Activated CD4-positive, alpha-beta memory T cell treated with anti-CD3 and anti-CD28 coated beads, Interleukin-2, amount 10 ng/mL, durations not matched to agents 7 days and 5 days (primary cell): Measurements from ENCODE around the gene GNB3. TPM values are rescaled to one million over a fixed set of nuclear protein-coding genes. Genes with fewer than 3 reads are reported as not detected.

Experiments
- CTCF ChIA-PET: fragments of 350-600 bp; sonication (Branson Sonifier 250); formaldehyde crosslinking; loops from one replicate; lab custom pipeline; 2021; ENCODE audit warnings: antibody characterized with exemption, inconsistent platforms; lab: Charles Lee
- POLR2A ChIA-PET: fragments of 350-600 bp; sonication (Branson Sonifier 250); formaldehyde crosslinking; loops from one replicate; lab custom pipeline; 2021; ENCODE audit warnings: antibody characterized with exemption; lab: Charles Lee
- DNase-seq: peaks from one replicate; pipeline ENCODE4 v3.0.0-alpha.2; 2020
- H3K27ac Mint-ChIP-seq: one replicate; pipeline ENCODE4 v1.8.0; 2021; ENCODE audit warnings: mild to moderate bottlenecking, mixed read lengths
- H3K27me3 Mint-ChIP-seq: one replicate; pipeline ENCODE4 v1.8.0; 2021; ENCODE audit warnings: mixed read lengths
- H3K36me3 Mint-ChIP-seq: one replicate; pipeline ENCODE4 v1.8.0; 2021; ENCODE audit warnings: low read depth, mixed read lengths
- H3K4me1 Mint-ChIP-seq: one replicate; pipeline ENCODE4 v1.8.0; 2021; ENCODE audit warnings: mixed read lengths
- H3K4me3 Mint-ChIP-seq: one replicate; pipeline ENCODE4 v1.8.0; 2021; ENCODE audit warnings: mild to moderate bottlenecking, mixed read lengths
- H3K9me3 Mint-ChIP-seq: one replicate; pipeline ENCODE4 v1.8.0; 2021; ENCODE audit warnings: mixed read lengths
- total RNA-seq, 2 experiments: library from RNA; stranded (reverse); gene quantifications; one replicate each; pipeline ENCODE4 v1.2.3, GENCODE V29; 2021

GNB3 gene
- total RNA-seq, 2 experiments from 2014 or later, result not detected

GRCh38 chr12:6830999-6831398 is 9.7 kb upstream of the GNB3 start:
- H3K36me3 Mint-ChIP-seq, result no peaks in the 10 kb centered on the region
- H3K27me3 Mint-ChIP-seq, result peaks cover 58% of the 10 kb centered on the region
- ChIA-PET POLR2A (interaction anchor here (1.3 to 8.4 kb wide), 5 partner anchors 9 to 41 kb away, joined by 3 to 53 read pairs (median 3); partner anchors contain the start of genes CD4, CDCA3, GNB3 and TPI1), CTCF (interaction anchor here (1.0 to 2.0 kb wide), 3 partner anchors 18 to 78 kb away, joined by 3 to 5 read pairs (median 4); partner anchors contain the start of genes CD4 and MLF2)
- peaks cover 25% of the 10 kb centered on the region for H3K4me1 Mint-ChIP-seq
- no peak for DNase-seq
- no peaks in the 10 kb centered on the region for H3K9me3 Mint-ChIP-seq
- no peak overlapping the region for H3K27ac Mint-ChIP-seq
- no peak overlapping the region for H3K4me3 Mint-ChIP-seq

- Mint-ChIP-seq H3K4me3 (no peak overlapping the region), H3K36me3 (no peaks in the 10 kb centered on the region), H3K27me3 (peaks cover 52% of the 10 kb centered on the region), H3K4me1 (peaks cover 25% of the 10 kb centered on the region), H3K27ac (no peak overlapping the region), H3K9me3 (no peaks in the 10 kb centered on the region)
- ChIA-PET POLR2A (interaction anchor here (0.7 to 8.4 kb wide), 5 partner anchors 9 to 79 kb away, joined by 3 to 53 read pairs (median 3); partner anchors contain the start of genes CD4, CDCA3, GNB3 and MLF2), CTCF (interaction anchor here (0.7 to 2.0 kb wide), 3 partner anchors 11 to 78 kb away, joined by 3 to 5 read pairs (median 4); partner anchors contain the start of gene MLF2)
- DNase-seq, result no peak
Observed at GRCh38 chr12:6831450-6831995, 9.2 kb upstream of the GNB3 start.

- no peak overlapping the region for H3K27ac Mint-ChIP-seq
- H3K36me3 Mint-ChIP-seq, result no peaks in the 10 kb centered on the region
- H3K9me3 Mint-ChIP-seq, result no peaks in the 10 kb centered on the region
- CTCF ChIA-PET, result interaction anchor here (0.7 to 3.4 kb wide), 5 partner anchors 10 to 211 kb away, joined by 3 to 31 read pairs (median 4); partner anchors contain the start of gene MLF2
- H3K4me3 Mint-ChIP-seq, result no peak overlapping the region
- POLR2A ChIA-PET, result interaction anchor here (0.7 to 8.4 kb wide), 4 partner anchors 11 to 79 kb away, joined by 3 to 53 read pairs (median 6); partner anchors contain the start of genes CD4, CDCA3, MLF2 and USP5
- H3K27me3 Mint-ChIP-seq, result peaks cover 46% of the 10 kb centered on the region
- peaks cover 25% of the 10 kb centered on the region for H3K4me1 Mint-ChIP-seq
- DNase-seq, result no peak
Observed at GRCh38 chr12:6832125-6832524, 8.6 kb upstream of the GNB3 start.

GRCh38 chr12:6833189-6833890 is 7.4 kb upstream of the GNB3 start:
- peaks cover 17% of the 10 kb centered on the region for H3K4me1 Mint-ChIP-seq
- ChIA-PET POLR2A (interaction anchor here (0.7 to 8.4 kb wide), 10 partner anchors 10 to 340 kb away, joined by 3 to 53 read pairs (median 4); partner anchors contain the start of genes CD4, CDCA3, MLF2 and MRPL51), CTCF (interaction anchor here (0.7 to 3.9 kb wide), 14 partner anchors 9 to 212 kb away, joined by 3 to 35 read pairs (median 4); partner anchors contain the start of genes CD4, CDCA3, MLF2 and USP5)
- peaks cover 38% of the 10 kb centered on the region for H3K27me3 Mint-ChIP-seq
- DNase-seq, result no peak
- H3K27ac Mint-ChIP-seq, result no peak overlapping the region
- no peaks in the 10 kb centered on the region for H3K36me3 Mint-ChIP-seq
- no peaks in the 10 kb centered on the region for H3K9me3 Mint-ChIP-seq
- H3K4me3 Mint-ChIP-seq, result no peak overlapping the region

GRCh38 chr12:6834254-6834653 is 6.5 kb upstream of the GNB3 start:
- H3K4me3 Mint-ChIP-seq, result no peak overlapping the region
- ChIA-PET CTCF (interaction anchor here (0.5 to 3.9 kb wide), 17 partner anchors 9 to 232 kb away, joined by 3 to 35 read pairs (median 6); partner anchors contain the start of genes CD4, CDCA3, GPR162 and MLF2), POLR2A (interaction anchor here (1.0 to 8.4 kb wide), 8 partner anchors 9 to 126 kb away, joined by 3 to 53 read pairs (median 4); partner anchors contain the start of genes CDCA3, MLF2, TPI1 and USP5)
- H3K27me3 Mint-ChIP-seq, result peaks cover 33% of the 10 kb centered on the region
- DNase-seq, result no peak
- peaks cover 12% of the 10 kb centered on the region for H3K4me1 Mint-ChIP-seq
- H3K27ac Mint-ChIP-seq, result no peak overlapping the region
- no peaks in the 10 kb centered on the region for H3K36me3 Mint-ChIP-seq
- H3K9me3 Mint-ChIP-seq, result no peaks in the 10 kb centered on the region

GRCh38 chr12:6834873-6835272 is 5.9 kb upstream of the GNB3 start:
- no peak overlapping the region for H3K27ac Mint-ChIP-seq

GRCh38 chr12:6836851-6837250 is 3.9 kb upstream of the GNB3 start:
- CTCF ChIA-PET, result interaction anchor here (0.8 to 3.9 kb wide), 11 partner anchors 8 to 113 kb away, joined by 3 to 35 read pairs (median 7); partner anchors contain the start of genes CDCA3, COPS7A, MLF2 and USP5
- H3K9me3 Mint-ChIP-seq, result no peaks in the 10 kb centered on the region
- peaks cover 9% of the 10 kb centered on the region for H3K4me1 Mint-ChIP-seq
- no peaks in the 10 kb centered on the region for H3K36me3 Mint-ChIP-seq
- POLR2A ChIA-PET, result interaction anchor here (2.6 to 8.4 kb wide), 2 partner anchors 15 to 84 kb away, joined by 9 to 53 read pairs; partner anchors contain the start of genes CDCA3, MLF2 and USP5
- no peak overlapping the region for H3K27ac Mint-ChIP-seq
- peaks cover 8% of the 10 kb centered on the region for H3K27me3 Mint-ChIP-seq
- H3K4me3 Mint-ChIP-seq, result no peak overlapping the region
- DNase-seq, result no peak

More at GRCh38 chr12:6834873-6835272, 5.9 kb upstream of the GNB3 start:
- POLR2A ChIA-PET, result interaction anchor here (1.0 to 8.4 kb wide), 5 partner anchors 8 to 126 kb away, joined by 3 to 53 read pairs (median 4); partner anchors contain the start of genes CDCA3, MLF2 and USP5
- Mint-ChIP-seq H3K36me3 (no peaks in the 10 kb centered on the region), H3K9me3 (no peaks in the 10 kb centered on the region), H3K27me3 (peaks cover 26% of the 10 kb centered on the region), H3K4me1 (peaks cover 9% of the 10 kb centered on the region), H3K4me3 (no peak overlapping the region)
- CTCF ChIA-PET, result interaction anchor here (0.9 to 3.9 kb wide), 19 partner anchors 9 to 232 kb away, joined by 3 to 35 read pairs (median 7); partner anchors contain the start of genes CD4, CDCA3, COPS7A and GPR162
- no peak for DNase-seq

- no peaks in the 10 kb centered on the region for H3K36me3 Mint-ChIP-seq
- H3K9me3 Mint-ChIP-seq, result no peaks in the 10 kb centered on the region
- peaks cover 9% of the 10 kb centered on the region for H3K4me1 Mint-ChIP-seq
- no peak overlapping the region for H3K4me3 Mint-ChIP-seq
- ChIA-PET POLR2A (interaction anchor here (2.6 to 8.4 kb wide), 2 partner anchors 14 to 85 kb away, joined by 9 to 53 read pairs; partner anchors contain the start of genes CDCA3, MLF2 and USP5), CTCF (interaction anchor here (0.8 to 3.9 kb wide), 6 partner anchors 11 to 84 kb away, joined by 3 to 35 read pairs (median 8); partner anchors contain the start of genes CDCA3, MLF2 and USP5)
- peaks cover 4% of the 10 kb centered on the region for H3K27me3 Mint-ChIP-seq
- no peak overlapping the region for H3K27ac Mint-ChIP-seq
- DNase-seq, result no peak
Observed at GRCh38 chr12:6837370-6838060, 3.2 kb upstream of the GNB3 start.

GRCh38 chr12:6838854-6839253 is 1.9 kb upstream of the GNB3 start:
- H3K36me3 Mint-ChIP-seq, result no peaks in the 10 kb centered on the region
- ChIA-PET POLR2A (interaction anchor here (1.4 to 2.5 kb wide), 3 partner anchors 9 to 13 kb away, joined by 5 to 19 read pairs (median 7); partner anchors contain the start of genes CDCA3, P3H3 and USP5), CTCF (interaction anchor here (0.6 to 1.1 kb wide), 3 partner anchors 13 to 179 kb away, joined by 3 to 4 read pairs (median 3); partner anchors contain the start of genes LPCAT3 and USP5)
- peaks cover 2% of the 10 kb centered on the region for H3K27me3 Mint-ChIP-seq
- H3K9me3 Mint-ChIP-seq, result no peaks in the 10 kb centered on the region
- H3K4me1 Mint-ChIP-seq, result peaks cover 9% of the 10 kb centered on the region
- DNase-seq, result no peak
- H3K27ac Mint-ChIP-seq, result no peak overlapping the region
- H3K4me3 Mint-ChIP-seq, result no peak overlapping the region

GRCh38 chr12:6839482-6840201 is 1.1 kb upstream of the GNB3 start:
- Mint-ChIP-seq H3K9me3 (no peaks in the 10 kb centered on the region), H3K27me3 (no peaks in the 10 kb centered on the region), H3K4me3 (no peak overlapping the region), H3K27ac (no peak overlapping the region), H3K4me1 (peaks cover 7% of the 10 kb centered on the region), H3K36me3 (no peaks in the 10 kb centered on the region)
- DNase-seq, result no peak
- POLR2A ChIA-PET, result interaction anchor here (0.7 to 2.5 kb wide), 6 partner anchors 9 to 107 kb away, joined by 3 to 19 read pairs (median 4); partner anchors contain the start of genes CDCA3, P3H3 and USP5
- CTCF ChIA-PET, result interaction anchor here (0.6 to 1.1 kb wide), 3 partner anchors 13 to 178 kb away, joined by 3 to 4 read pairs (median 3); partner anchors contain the start of genes LPCAT3 and USP5

- Mint-ChIP-seq H3K36me3 (peaks cover 4% of the 10 kb centered on the region), H3K4me1 (peaks cover 4% of the 10 kb centered on the region), H3K9me3 (no peaks in the 10 kb centered on the region), H3K27me3 (no peaks in the 10 kb centered on the region), H3K27ac (no peak overlapping the region), H3K4me3 (no peak overlapping the region)
- ChIA-PET POLR2A (interaction anchor here (0.7 to 2.5 kb wide), 6 partner anchors 8 to 108 kb away, joined by 3 to 19 read pairs (median 4); partner anchors contain the start of genes CDCA3, P3H3 and USP5), CTCF (interaction anchor here (0.6 kb wide), 1 partner anchor 97 kb away, joined by 3 read pairs; no protein-coding TSS in a partner anchor)
- DNase-seq, result no peak
Observed at GRCh38 chr12:6840330-6840729, 395 bp upstream of the GNB3 start.
